Measurements from ENCODE around the gene PCDHB11.

GRCh38 chr5:141180313-141180712 is 19.1 kb upstream of the PCDHB11 start:
- no peak for TF ChIP-seq CTCF (IDR thresholded peaks at IDR 0.05; ENCODE audit: low read length)
- TF ChIP-seq EZH2phosphoT487 (IDR thresholded peaks at IDR 0.05; ENCODE audit: low read length), result no peak

Measured in MM.1S (cell line).